ENCODE measurements around the gene PTGS2. TPM values are rescaled to one million over a fixed set of nuclear protein-coding genes. Genes with fewer than 3 reads are reported as not detected.
A peak's percentile ranks its signal among the peaks of the same experiment; 100 is the strongest.

PTGS2 gene
- total RNA-seq, 4 donors from 2014 or later: 0.84 to 4.9 (median 1.1) TPM

DNA sequence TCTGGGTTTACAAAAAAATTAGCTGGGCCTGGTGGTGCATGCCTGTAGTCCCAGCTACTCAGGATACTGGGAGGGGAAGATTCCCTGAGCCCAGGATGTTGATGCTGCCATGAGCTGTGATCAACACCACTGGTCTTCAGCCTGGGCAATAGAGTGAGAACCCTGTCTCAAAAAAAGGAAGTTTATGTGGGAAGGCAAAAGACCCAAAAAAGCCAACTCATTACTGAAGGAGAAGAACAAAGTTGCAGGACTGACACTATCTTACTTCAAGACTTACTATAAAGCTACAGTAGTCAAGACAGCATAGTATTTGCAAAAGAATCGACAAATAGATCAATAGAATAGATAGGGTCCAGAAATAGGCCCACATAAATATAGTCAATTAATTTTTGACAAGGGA is 9.2 kb upstream of the PTGS2 start:
- TF ChIP-seq POLR2A (IDR thresholded peaks at IDR 0.05) (no peak), EP300 (IDR thresholded peaks at IDR 0.05) (no peak)
- TF ChIP-seq, protein P1, sequence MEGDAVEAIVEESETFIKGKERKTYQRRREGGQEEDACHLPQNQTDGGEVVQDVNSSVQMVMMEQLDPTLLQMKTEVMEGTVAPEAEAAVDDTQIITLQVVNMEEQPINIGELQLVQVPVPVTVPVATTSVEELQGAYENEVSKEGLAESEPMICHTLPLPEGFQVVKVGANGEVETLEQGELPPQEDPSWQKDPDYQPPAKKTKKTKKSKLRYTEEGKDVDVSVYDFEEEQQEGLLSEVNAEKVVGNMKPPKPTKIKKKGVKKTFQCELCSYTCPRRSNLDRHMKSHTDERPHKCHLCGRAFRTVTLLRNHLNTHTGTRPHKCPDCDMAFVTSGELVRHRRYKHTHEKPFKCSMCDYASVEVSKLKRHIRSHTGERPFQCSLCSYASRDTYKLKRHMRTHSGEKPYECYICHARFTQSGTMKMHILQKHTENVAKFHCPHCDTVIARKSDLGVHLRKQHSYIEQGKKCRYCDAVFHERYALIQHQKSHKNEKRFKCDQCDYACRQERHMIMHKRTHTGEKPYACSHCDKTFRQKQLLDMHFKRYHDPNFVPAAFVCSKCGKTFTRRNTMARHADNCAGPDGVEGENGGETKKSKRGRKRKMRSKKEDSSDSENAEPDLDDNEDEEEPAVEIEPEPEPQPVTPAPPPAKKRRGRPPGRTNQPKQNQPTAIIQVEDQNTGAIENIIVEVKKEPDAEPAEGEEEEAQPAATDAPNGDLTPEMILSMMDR (IDR thresholded peaks at IDR 0.05): no peak
- no peak overlapping the region for H3K27ac ChIP-seq

DNA sequence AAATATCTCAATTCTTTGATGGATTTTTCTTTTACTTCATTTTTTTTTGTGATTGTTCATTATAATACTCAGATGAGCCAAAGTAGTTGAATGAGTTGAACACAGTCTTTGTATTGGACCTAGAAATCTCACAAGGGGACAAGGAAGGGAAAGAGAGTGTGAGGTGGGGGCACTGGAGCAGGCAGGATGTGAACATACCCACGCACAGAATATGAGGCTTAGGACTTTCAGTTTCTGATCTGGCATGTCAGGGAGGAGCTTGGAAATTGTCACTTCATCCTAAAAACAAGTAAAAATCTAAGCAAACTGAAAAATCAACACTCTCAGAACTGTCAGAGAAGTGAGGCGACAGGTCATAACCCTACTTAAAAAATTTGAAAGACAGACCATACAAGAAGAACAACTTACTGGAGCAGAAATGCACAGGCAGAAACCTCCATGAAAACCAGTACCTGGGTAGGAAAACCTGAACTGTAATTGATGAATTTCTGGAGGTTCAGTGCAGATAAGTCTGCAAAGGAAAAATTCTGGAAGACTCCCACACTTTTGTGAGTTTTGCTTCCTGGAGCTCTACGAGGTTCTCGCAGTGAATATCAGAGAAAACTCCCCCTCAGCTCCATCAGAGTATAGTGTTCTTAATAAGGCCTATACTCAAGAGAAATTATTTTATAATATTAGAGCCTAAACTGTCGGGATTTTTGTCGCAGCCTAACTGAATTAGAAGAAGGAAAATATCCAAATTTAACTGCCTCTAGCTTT is 3.6 kb upstream of the PTGS2 start:
- peaks cover 0 to 14% (median 0%) of the 10 kb centered on the region in 4 donors for H3K4me1 ChIP-seq
- H3K9me3 ChIP-seq: peaks cover 0 to 3% (median 0%) of the 10 kb centered on the region in 4 donors
- H3K4me3 ChIP-seq: no peak overlapping the region
- WGBS, 2 donors: 80 to 81% methylated on average over 6 of the region's 6 CpGs
- no peaks in the 10 kb centered on the region for H3K36me3 ChIP-seq
- DNase-seq (ENCODE audit: low spot score in 2 of 2): no peak
- no peaks in the 10 kb centered on the region for H3K27me3 ChIP-seq
- TF ChIP-seq EP300 (IDR thresholded peaks at IDR 0.05) (no peak), POLR2A (IDR thresholded peaks at IDR 0.05) (no peak)
- TF ChIP-seq, protein P1 (IDR thresholded peaks at IDR 0.05): no peak
- H3K27ac ChIP-seq: no peak overlapping the region

More for the DNA sequence above, 9.2 kb upstream of the PTGS2 start:
- 90 to 95% methylated on average over 1 of the region's 1 CpG for WGBS, 2 donors
- H3K27me3 ChIP-seq: no peaks in the 10 kb centered on the region
- no peak for DNase-seq (ENCODE audit: low spot score in 2 of 2)
- peaks cover 0 to 7% (median 0%) of the 10 kb centered on the region in 4 donors for H3K4me1 ChIP-seq
- peaks cover 0 to 3% (median 0%) of the 10 kb centered on the region in 4 donors for H3K9me3 ChIP-seq
- H3K36me3 ChIP-seq: no peaks in the 10 kb centered on the region
- no peak overlapping the region for H3K4me3 ChIP-seq

- WGBS, 2 donors: 21 to 27% methylated on average over 1 of the region's 1 CpG
- H3K9me3 ChIP-seq: peaks cover 0 to under 1% (median 0%) of the 10 kb centered on the region in 4 donors
- no peaks in the 10 kb centered on the region for H3K36me3 ChIP-seq
- no peaks in the 10 kb centered on the region for H3K27me3 ChIP-seq
- H3K27ac ChIP-seq: no peak overlapping the region
- H3K4me3 ChIP-seq: no peak overlapping the region
- TF ChIP-seq EP300 (IDR thresholded peaks at IDR 0.05): no peak
- TF ChIP-seq POLR2A (IDR thresholded peaks at IDR 0.05): no peak
- TF ChIP-seq, protein P1 (IDR thresholded peaks at IDR 0.05): peak in 1 of 5 experiments; percentile 16
- DNase-seq (ENCODE audit: low spot score in 2 of 2): no peak
- peaks cover 0 to 14% (median 0%) of the 10 kb centered on the region in 4 donors for H3K4me1 ChIP-seq
Measured at GRCh38 chr1:186682736-186683135, 2.5 kb upstream of the PTGS2 start.

GRCh38 chr1:186681801-186682200 is 1.6 kb upstream of the PTGS2 start:
- H3K4me3 ChIP-seq: no peak overlapping the region
- DNase-seq (ENCODE audit: low spot score in 2 of 2): no peak
- no peaks in the 10 kb centered on the region for H3K9me3 ChIP-seq
- no peaks in the 10 kb centered on the region for H3K27me3 ChIP-seq
- TF ChIP-seq EP300 (IDR thresholded peaks at IDR 0.05) (no peak), POLR2A (IDR thresholded peaks at IDR 0.05) (no peak)
- TF ChIP-seq, protein P1 (IDR thresholded peaks at IDR 0.05): no peak
- peaks cover 0 to 14% (median 0%) of the 10 kb centered on the region in 4 donors for H3K4me1 ChIP-seq
- no peak overlapping the region for H3K27ac ChIP-seq
- no peaks in the 10 kb centered on the region for H3K36me3 ChIP-seq
- 76 to 81% methylated on average over 2 of the region's 2 CpGs for WGBS, 2 donors

DNA sequence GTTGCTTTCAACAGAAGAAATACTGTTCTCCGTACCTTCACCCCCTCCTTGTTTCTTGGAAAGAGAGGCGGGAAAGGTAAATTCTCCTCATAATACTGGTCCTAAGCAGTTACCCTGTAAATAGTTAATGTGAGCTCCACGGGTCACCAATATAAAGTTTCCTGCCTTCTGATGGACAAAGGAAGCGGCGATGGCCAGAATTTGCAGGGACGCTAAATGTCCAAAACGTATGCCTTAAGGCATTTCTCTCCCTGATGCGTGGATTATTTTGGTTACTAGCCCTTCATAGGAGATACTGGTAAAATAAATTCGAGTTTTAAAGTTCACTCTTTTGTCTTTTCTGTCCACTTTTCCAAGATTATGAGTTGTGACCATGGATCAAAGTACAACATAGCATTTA is 898 bp upstream of the PTGS2 start:
- peak overlapping the region in 3 of 4 donors; percentile 63 to 84 (median 73) for H3K27ac ChIP-seq
- WGBS, 2 donors: 32 to 34% methylated on average over 9 of the region's 9 CpGs
- no peaks in the 10 kb centered on the region for H3K9me3 ChIP-seq

More for the DNA sequence above, 898 bp upstream of the PTGS2 start:
- Histone ChIP-seq H3K27me3 (no peaks in the 10 kb centered on the region), H3K4me1 (peaks cover 0 to 14% (median 0%) of the 10 kb centered on the region in 4 donors), H3K36me3 (peaks cover 0 to 4% (median 0%) of the 10 kb centered on the region in 3 donors), H3K4me3 (peak overlapping the region; percentile 37 to 68 (median 54))
- DNase-seq (ENCODE audit: low spot score in 2 of 2): no peak
- TF ChIP-seq EP300 (IDR thresholded peaks at IDR 0.05) (no peak), POLR2A (IDR thresholded peaks at IDR 0.05) (no peak)

Data from tibial nerve (tissue), 4 donors.